Measurements from ENCODE around the gene DPEP3.
"Not testable (repeated sequence)": the region's sequence is repeated elsewhere in the genome, so short reads cannot be mapped to it uniquely, and the experiment has no call there.

DPEP3 gene

GRCh38 chr16:67993207-67994039 lies 13.1 kb upstream of the DPEP3 start:
- DNase-seq = peak; percentile 51

- DNase-seq = no peak
Observed at GRCh38 chr16:67992661-67993206, 12.4 kb upstream of the DPEP3 start.

DNA sequence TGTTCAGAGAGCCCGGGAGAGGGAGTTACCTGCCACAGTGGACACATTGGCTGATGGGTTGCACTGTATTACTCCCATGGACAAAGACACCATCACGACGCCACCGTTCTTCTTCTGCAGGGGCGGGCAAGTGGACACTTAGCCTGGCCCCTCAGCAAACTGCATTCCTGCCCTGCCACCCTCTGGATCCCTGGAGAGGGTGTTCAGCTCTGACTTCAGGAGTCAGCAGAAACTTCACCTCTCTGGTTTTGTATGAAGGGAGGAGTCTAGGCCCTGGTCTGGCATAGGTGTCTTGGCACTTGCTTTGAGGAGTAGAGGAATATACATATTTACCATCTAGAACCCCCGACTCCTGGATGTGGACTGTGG lies 9.7 kb upstream of the DPEP3 start:
- DNase-seq = no peak

- no peak for DNase-seq
Observed at GRCh38 chr16:67989322-67990017, 9.2 kb upstream of the DPEP3 start.

- no peak for DNase-seq
Observed at GRCh38 chr16:67988675-67989074, 8.4 kb upstream of the DPEP3 start.

DNA sequence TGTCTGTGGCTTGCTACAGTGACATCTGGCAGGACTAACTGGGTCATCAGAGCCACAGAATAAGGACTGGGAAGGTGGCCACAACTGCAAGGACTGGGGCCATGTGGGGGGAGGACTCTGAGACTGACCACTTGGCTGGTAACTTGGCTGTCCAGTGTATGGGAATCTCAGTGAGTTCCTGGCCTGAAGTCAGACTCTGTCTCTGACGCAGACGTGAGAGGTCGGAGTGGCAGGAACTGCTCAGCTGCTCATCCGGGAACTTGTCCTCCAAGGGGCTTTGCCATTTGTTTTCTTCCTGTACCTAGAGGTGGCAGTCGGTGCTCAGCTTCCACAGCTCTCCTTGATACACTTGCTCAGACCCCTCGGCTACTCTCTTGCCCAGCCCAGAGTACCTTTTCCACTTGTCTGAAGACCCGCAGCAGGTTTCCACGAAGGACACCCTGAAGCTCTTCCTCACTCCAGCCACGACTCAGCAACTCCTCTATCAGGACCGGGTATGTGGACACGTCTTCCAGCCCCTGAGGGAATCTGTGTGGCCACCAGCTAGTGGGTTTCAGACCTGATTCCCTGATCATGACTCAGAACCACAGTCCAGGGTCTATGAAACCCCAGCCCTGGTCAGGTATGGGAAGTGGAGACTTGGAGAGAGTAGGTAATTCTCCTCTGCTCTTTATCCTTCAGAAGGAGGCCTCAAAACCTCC lies 7.3 kb upstream of the DPEP3 start:
- DNase-seq = no peak

GRCh38 chr16:67986949-67987348 lies 6.7 kb upstream of the DPEP3 start:
- DNase-seq = no peak

- DNase-seq = no peak
Observed at GRCh38 chr16:67982011-67982696, 1.9 kb upstream of the DPEP3 start.

DNA sequence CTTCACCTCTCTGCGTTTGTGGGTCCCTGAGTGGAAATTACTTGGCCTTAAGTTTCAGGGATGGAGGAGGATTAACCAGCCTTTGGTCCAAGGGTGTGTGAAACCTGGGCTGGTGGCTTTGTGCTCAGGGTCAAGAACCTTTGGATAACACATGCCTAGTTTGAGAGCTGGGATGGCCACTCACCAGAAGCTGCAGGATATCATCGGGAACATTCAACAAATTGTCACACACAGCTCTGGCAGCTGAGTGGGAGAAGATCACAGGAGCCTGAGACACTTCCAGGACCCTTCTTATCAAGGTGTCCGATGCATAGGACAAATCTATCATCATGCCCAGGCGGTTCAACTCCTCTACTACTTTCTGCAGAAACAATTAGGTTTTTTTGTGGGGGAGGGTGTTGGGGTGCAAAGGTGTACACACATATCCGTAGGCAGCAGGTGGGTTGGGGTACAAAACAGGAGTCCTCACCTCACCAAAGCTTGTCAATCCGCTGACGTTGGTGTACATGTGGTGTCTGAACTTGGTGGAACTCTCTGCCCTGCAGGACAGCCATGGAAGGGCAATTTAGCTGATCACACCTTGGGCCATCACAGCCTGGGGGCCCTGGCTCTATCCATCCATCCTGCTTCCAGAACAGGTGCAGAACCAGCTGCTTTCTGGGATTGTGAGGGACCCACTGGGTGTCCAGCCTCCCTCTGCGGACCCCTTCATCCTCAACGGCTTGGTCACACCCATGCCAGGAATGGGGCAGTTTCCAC lies 2.7 kb downstream of the DPEP3 start:
- DNase-seq = no peak

- DNase-seq = no peak
Observed at GRCh38 chr16:67977005-67977404, 3.3 kb downstream of the DPEP3 start.

DNA sequence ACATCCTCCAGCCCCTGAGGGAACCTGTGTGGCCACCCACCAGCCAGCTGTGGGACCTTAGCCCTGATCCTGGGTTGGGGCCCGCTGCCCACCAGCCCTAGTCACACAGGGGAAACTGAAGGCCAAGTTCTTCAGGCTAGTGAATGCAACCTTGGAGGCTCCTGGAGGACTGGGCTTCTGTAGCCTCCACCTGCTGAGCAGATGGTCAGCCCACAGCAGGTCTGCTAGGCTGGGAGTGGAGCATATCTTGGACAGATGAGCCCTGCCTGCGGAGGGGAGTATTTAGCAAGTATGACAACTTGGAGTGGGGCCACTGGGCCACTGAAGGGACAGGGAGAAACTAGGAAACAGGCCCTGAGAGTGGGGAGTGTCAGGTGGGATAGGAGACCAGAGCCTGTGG lies 4.1 kb downstream of the DPEP3 start:
- DNase-seq = no peak

DNA sequence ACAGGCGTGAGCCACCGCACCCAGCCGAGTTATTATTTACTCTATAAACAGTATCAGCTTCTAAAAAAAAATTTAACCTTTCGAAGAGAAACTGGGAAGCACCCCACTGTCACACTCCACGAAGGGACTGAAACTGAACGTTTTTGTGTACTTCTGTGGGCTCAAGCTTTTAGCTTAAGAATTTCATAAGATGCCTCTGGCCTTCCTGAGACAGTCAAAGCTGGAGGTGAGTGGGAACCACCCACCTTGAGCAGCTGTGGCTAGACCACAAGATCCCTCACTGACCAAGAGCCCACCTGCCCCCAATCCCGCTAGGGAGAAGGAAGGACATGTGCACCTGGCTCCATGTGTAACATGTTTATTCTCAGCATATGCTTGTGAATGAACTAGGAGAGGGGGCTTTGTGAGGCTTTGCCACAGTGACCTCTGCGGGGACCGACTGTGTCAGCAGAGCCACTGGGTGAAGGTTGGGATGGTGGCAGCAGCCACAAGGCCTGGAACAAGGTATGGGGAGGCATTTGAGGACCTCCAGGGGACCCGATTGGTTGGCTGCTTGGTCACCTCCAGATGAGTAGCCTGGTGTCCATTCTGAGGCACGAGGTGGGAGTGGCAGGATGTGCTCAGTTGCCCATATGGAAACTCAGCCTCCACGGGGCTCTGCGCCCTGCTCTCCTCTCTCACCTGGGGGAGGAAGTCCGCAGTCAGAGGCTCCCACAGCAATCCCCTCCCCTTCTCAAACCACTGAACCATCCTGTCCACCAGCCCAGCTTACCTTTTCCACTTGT lies 4.8 kb downstream of the DPEP3 start:
- DNase-seq = no peak

DNA sequence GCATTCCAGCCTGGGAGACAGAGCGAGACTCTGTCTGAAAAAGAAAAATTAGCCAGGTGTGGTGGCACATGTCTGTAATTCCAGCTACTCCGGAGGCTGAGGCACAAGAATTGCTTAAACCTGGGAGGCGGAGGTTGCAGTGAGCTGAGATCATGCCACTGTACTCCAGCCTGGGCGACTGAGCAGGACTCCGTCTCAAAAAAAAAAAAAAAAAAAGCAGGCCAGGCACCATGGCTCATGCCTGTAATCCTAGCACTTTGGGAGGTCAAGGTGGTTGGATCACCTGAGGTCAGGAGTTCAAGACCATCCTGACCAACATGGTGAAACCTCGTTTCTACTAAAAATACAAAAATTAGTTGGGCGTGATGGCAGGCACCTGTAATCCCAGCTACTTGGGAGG lies 8.0 kb downstream of the DPEP3 start:
- not testable (repeated sequence) for DNase-seq

- no peak for DNase-seq
Observed at GRCh38 chr16:67971111-67971510, 9.2 kb downstream of the DPEP3 start.

DNA sequence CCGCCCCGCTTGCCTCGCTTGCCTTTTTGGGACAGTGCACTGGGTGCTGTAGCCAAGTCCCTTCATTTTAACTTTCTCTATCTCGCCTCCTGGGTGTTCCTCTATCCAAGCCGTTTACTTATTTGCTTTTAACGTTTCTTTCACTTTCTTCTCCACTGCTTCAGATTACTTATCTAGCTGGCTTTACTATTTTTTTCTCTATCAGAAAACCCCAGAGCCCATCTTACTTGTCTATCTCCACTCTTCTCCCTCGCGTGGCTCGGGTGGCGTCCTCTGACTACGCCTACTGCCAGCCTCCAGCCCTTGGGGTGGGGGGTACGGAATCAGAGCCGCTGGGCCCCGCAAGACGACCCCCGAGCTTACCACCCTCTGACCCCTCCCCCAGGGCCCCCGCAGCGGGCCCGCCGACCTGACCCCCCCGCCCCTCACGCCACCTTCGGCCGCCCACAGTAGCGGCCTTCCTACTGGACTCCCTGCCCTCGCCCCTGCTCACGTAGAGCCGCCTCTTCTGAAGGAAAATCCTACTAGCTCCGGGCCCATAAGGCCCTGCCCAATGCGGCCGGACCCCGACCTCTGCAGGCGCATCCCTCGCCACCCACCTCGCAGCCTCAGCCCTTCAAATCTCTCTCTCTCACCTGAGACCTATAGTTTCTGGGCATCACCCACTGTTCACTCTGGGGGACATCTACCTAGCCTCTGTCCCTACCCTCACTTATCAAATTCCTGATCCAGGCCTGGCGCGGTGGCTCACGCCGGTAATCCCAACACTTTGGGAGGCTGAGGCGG lies 10.9 kb downstream of the DPEP3 start:
- no peak for DNase-seq

DNA sequence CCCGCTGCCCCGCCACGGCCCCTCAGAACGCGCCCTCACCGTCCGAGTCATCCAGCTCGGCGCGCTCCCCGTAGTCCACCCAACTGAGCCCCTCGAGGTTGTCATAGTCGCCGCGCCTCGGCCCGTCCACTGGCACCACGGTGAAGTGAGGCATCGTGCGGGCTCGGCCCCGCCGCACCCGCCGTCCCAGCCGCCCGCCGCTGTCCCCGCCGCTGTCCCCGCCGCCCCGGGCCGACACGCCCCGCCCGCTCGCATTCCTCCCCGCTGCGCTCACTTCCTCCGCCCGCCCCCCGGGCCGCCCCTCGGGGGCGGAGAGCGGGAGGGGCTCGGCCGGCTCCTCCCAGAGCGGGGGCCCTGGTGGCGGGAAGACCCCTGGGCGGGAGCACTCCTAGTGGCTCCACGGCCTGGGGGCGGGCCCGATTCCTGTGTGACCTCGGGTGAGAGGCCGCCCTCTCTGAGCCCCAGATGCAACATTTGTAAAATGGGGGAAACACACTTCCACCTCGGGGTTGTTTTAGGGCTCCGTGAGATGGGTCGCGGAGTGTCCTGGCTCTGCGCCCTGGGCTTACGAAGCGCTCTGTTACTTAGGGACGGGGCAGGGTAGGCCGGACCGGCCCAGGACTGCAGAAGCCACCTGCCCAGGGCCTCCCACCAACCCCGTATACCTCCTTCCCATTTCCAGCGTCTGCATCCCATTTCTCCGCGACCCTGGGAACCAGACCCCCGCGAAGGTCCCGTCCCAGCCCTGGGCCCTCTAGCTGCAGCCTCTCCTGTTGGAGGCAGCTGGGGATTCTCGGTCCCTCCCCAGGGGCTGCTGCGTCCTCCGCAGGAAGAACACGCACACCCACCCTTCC lies 11.7 kb downstream of the DPEP3 start, which contains the start of gene SLC12A4:
SLC12A4 (minus strand) TSS at position 238 of the 854 bp plus-strand sequence; CDS start at position 154, 84 bp downstream.
- DNase-seq = no peak

GRCh38 chr16:67967958-67968399 lies 12.3 kb downstream of the DPEP3 start:
- DNase-seq = no peak

DNA sequence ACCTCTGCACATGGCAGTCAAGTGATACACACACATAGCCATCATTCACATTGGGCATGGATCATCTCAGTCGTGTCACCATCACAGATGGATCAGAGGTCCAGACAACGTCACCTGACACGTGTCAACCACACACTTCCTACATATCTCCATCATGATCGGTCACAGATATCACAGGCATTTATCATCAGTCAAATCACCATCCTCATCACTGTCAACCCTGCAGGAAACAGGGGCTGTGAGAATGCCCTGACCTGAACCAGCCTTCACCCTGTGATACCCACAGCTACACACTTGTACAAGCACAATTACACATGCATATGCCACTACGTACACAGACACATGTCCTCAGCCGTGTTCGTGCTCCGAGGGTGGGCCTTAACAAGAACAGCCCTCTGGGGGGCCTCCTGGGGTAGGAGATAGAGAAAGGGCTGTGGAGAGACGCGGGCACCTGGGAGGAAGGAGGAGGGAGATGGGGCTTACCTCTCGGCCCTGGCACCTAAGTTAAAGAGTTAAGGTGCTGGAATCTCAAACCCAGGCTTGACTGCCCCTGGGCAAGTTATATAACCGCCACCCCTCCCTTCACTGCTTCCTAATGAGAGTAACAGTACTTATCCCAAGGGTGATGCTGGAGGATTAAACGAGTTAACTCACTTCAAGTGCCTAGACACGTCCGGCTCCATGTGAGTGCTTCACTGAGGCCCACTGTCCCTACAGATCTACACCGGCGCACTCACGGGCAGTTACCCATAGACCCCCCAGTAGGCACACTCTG lies 12.9 kb downstream of the DPEP3 start:
- no peak for DNase-seq

All from NCI-H2107 (cell line).